Spleen (tissue), 11 donors: Measurements from ENCODE around the gene KDM8. TPM values are rescaled to one million over a fixed set of nuclear protein-coding genes. Genes with fewer than 3 reads are reported as not detected.

Experiments
- DNase-seq: peaks from one replicate; pipeline ENCODE4 v3.0.0-alpha.2; 2020
- H3K27ac ChIP-seq, 8 donors: fragments of 200-600 bp; sonication (generic) in 7 of 8; 1 replicate in 4 of 8; 2 replicates in 4 of 8; pipeline versions ENCODE4 v1.5.0 to v1.8.0; 2016 to 2021; ENCODE audit warnings: inconsistent platforms in 4 of 8, mild to moderate bottlenecking in 4 of 8, moderate library complexity in 1 of 8
- H3K27me3 ChIP-seq, 7 donors: fragments of 200-600 bp; sonication (generic) in 6 of 7; replicated peaks in 1 of 7; 1 replicate in 4 of 7; 2 replicates in 3 of 7; pipeline versions ENCODE4 v1.5.0 to v1.8.0; 2016 to 2021; ENCODE audit warnings: inconsistent platforms in 3 of 7, mild to moderate bottlenecking in 1 of 7
- H3K36me3 ChIP-seq, 6 donors: fragments of 200-600 bp; sonication (generic) in 5 of 6; 1 replicate in 4 of 6; 2 replicates in 2 of 6; pipeline versions ENCODE4 v1.5.0 to v1.8.0; 2016 to 2021; ENCODE audit warnings: inconsistent platforms in 2 of 6
- H3K4me1 ChIP-seq, 6 donors: fragments of 200-600 bp; sonication (generic) in 5 of 6; 1 replicate in 3 of 6; 2 replicates in 3 of 6; pipeline versions ENCODE4 v1.5.0 to v1.8.0; 2016 to 2021; ENCODE audit warnings: inconsistent platforms in 3 of 6
- H3K4me3 ChIP-seq, 8 donors: fragments of 200-600 bp; sonication (generic) in 7 of 8; 1 replicate in 4 of 8; 2 replicates in 4 of 8; pipeline versions ENCODE4 v1.5.0 to v1.8.0; 2016 to 2021; ENCODE audit warnings: inconsistent platforms in 4 of 8, mild to moderate bottlenecking in 4 of 8, moderate library complexity in 2 of 8
- H3K9me3 ChIP-seq, 8 donors: fragments of 200-600 bp; sonication (generic) in 7 of 8; 1 replicate in 4 of 8; 2 replicates in 4 of 8; pipeline versions ENCODE4 v1.5.0 to v1.8.0; 2016 to 2021; ENCODE audit warnings: inconsistent platforms in 4 of 8
- POLR2A ChIP-seq, 3 donors: fragments of 450-650 bp; IDR thresholded peaks; one replicate each; pipeline ENCODE4 v1.5.1; 2017; ENCODE audit warnings: antibody characterized with exemption in 3 of 3, mild to moderate bottlenecking in 1 of 3
- POLR2AphosphoS5 ChIP-seq, 3 donors: sonication (generic); formaldehyde crosslinking; IDR thresholded peaks; one replicate each; pipeline ENCODE4 v1.5.1; 2017; ENCODE audit warnings: antibody characterized with exemption in 3 of 3
- WGBS, 5 donors: extraction: QIAGEN DNeasy Blood & Tissue Kit in 3 of 5; methylation state at CpG; one replicate each; pipeline versions ENCODE4 v1.1.5 to v1.1.7; 2013 to 2018; 5-methylcytosine and 5-hydroxymethylcytosine counted together
- intact Hi-C: fragments of 100-400 bp; cut with DNase I; formaldehyde crosslinking; loops from one replicate; pipeline ENCODE4 v1.15.0; 2023; ENCODE audit warnings: low total_unique reads
- polyA plus RNA-seq, 3 donors: library from polyadenylated mRNA; stranded (reverse); fragments of 200-250 nt; gene quantifications; one replicate each; pipeline ENCODE4 v1.2.1, GENCODE V29; 2013
- total RNA-seq, 7 donors: library from RNA; depleted of rRNA in 3 of 7; stranded (reverse); fragments of >200 nt in 3 of 7; fragmentation: NEBNext Ultra II Directional in 4 of 7; extraction: Animal tissue kit (Norgen Biotek cat#: 25700) in 4 of 7; gene quantifications; one replicate each; pipeline versions ENCODE4 v1.1.0 to v1.2.1, GENCODE V29; 2016 to 2021
- TF ChIP-seq, protein P1 (sequence below), 11 experiments: fragments of 200-600 bp in 7 of 11; fragments of 450-650 bp in 4 of 11; sonication (generic) in 4 of 11; IDR thresholded peaks in 8 of 11; conservative IDR thresholded peaks in 3 of 11; 1 replicate in 7 of 11; 2 replicates in 4 of 11; pipeline versions ENCODE4 v1.4.0 to v1.8.0; 2016 to 2021; ENCODE audit warnings: antibody characterized with exemption in 11 of 11, inconsistent platforms in 4 of 11, mild to moderate bottlenecking in 1 of 11
- donor health status: healthy with polysubstance abuse.
- donor health status: DM: no; HTN: no; CAD: no; lungs with moderate emphysema.
- donor health status: DM: no; HTN: no; CAD: no.
- donor health status: Bipolar disorder and iron deficiency.
- donor health status: healthy.
- donor health status: DM: no; HTN: no; CAD: no.
- donor health status: DM: yes; HTN: yes; CAD: no.

The KDM8 gene
- total and polyA plus RNA-seq, 10 donors = 5.2 to 14.7 (median 9.6) TPM

DNA sequence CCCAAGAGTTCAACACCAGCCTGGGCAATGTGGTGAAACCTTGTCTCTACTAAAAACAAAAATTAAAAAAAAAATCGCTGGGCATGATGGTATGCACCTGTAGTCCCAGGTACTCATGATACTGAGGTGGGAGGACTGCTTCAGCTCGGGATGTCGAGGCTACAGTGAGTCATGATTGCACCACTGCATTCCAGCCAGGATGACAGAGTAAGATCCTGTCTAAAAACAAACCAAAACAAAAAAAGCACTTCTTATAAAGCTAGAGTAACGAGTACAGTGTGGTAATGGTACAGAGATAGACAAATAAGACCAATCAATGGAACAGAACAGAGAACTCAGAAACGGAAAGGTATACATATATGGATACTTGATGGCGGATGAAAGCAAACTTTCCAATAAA lies 60.8 kb downstream of the KDM8 start:
- TF ChIP-seq, protein P1, sequence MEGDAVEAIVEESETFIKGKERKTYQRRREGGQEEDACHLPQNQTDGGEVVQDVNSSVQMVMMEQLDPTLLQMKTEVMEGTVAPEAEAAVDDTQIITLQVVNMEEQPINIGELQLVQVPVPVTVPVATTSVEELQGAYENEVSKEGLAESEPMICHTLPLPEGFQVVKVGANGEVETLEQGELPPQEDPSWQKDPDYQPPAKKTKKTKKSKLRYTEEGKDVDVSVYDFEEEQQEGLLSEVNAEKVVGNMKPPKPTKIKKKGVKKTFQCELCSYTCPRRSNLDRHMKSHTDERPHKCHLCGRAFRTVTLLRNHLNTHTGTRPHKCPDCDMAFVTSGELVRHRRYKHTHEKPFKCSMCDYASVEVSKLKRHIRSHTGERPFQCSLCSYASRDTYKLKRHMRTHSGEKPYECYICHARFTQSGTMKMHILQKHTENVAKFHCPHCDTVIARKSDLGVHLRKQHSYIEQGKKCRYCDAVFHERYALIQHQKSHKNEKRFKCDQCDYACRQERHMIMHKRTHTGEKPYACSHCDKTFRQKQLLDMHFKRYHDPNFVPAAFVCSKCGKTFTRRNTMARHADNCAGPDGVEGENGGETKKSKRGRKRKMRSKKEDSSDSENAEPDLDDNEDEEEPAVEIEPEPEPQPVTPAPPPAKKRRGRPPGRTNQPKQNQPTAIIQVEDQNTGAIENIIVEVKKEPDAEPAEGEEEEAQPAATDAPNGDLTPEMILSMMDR (IDR thresholded peaks at IDR 0.05 in 8 of 11, conservative IDR thresholded peaks at IDR 0.05 in 3 of 11) = no peak
- no peak for TF ChIP-seq POLR2AphosphoS5 (IDR thresholded peaks at IDR 0.05)
- no peak for TF ChIP-seq POLR2A (IDR thresholded peaks at IDR 0.05)
- H3K36me3 ChIP-seq = peaks cover 0 to 4% (median 0%) of the 10 kb centered on the region in 6 donors
- H3K27me3 ChIP-seq = no peaks in the 10 kb centered on the region
- no peak overlapping the region for H3K27ac ChIP-seq
- no peak overlapping the region for H3K4me3 ChIP-seq
- 71 to 92% (median 81%) methylated on average over 6 of the region's 6 CpGs for WGBS, 5 donors
- no peak for DNase-seq
- intact Hi-C loops = loop anchor here (10.0 kb wide), 1 partner anchor 51 kb away; the partner anchor contains the start of gene IL4R
- H3K9me3 ChIP-seq = no peaks in the 10 kb centered on the region
- H3K4me1 ChIP-seq = peaks cover 8 to 68% (median 28%) of the 10 kb centered on the region in 6 donors

DNA sequence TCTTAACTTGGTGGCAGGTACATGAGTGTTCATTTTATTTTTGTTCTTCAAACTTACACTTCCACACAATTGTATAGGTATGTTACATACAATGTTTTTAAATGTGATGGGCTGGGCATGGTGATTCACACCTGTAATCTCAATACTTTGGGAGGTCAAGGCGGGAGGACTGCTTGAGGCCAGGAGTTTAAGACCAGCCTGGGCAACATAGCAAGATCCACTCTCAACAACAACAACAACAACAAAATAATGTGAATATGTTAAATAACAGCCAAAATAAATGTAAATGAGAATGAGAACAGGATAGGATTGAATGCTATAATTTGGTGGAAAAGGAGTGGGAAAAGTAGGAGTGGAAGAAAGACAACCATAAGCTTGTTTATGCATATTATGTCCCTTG lies 62.7 kb downstream of the KDM8 start:
- DNase-seq = no peak
- intact Hi-C loops = loop anchor here (10.0 kb wide), 1 partner anchor 49 kb away; the partner anchor contains the start of gene IL4R
- TF ChIP-seq POLR2A (IDR thresholded peaks at IDR 0.05) = no peak
- TF ChIP-seq, protein P1 (IDR thresholded peaks at IDR 0.05 in 8 of 11, conservative IDR thresholded peaks at IDR 0.05 in 3 of 11) = no peak
- TF ChIP-seq POLR2AphosphoS5 (IDR thresholded peaks at IDR 0.05) = no peak
- no peaks in the 10 kb centered on the region for H3K9me3 ChIP-seq
- 94 to 100% (median 100%) methylated on average over 1 of the region's 1 CpG for WGBS, 5 donors
- H3K27me3 ChIP-seq = no peaks in the 10 kb centered on the region
- H3K36me3 ChIP-seq = peaks cover 0 to 4% (median 0%) of the 10 kb centered on the region in 6 donors
- no peak overlapping the region for H3K27ac ChIP-seq
- H3K4me1 ChIP-seq = peaks cover 11 to 79% (median 34%) of the 10 kb centered on the region in 6 donors
- H3K4me3 ChIP-seq = no peak overlapping the region

DNA sequence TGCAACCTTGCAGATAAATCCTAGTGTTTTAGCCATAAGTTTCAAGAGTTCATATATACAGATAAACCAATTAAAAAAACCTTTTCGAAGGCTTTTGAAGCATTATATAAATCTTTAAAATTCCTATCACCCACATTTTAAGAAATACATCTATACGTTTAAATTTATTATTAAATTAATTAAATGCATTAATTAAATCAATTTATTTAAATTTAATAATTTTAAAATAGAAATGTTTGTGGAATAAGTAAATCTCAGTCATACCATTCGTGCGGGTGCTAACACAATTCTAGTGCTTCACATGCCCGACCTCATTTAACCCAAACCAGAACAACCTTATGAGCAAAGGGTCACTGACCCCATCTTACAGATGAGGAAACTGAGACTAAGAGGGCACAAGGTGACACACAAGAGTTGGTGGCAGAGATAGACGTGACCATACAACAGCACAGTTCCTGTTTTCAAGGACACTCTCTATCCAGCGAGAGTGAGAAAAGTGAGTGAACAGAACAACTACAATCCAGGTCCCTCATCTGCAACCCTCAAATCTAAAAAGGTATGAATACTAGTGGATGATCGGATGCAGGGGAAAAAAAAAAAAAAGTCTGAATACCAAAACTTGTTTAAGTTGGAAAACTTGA lies 63.8 kb downstream of the KDM8 start:
- 67 to 74% (median 73%) methylated on average over 8 of the region's 8 CpGs for WGBS, 5 donors
- TF ChIP-seq, protein P1 (IDR thresholded peaks at IDR 0.05 in 8 of 11, conservative IDR thresholded peaks at IDR 0.05 in 3 of 11) = no peak
- TF ChIP-seq POLR2AphosphoS5 (IDR thresholded peaks at IDR 0.05) = no peak
- no peak for TF ChIP-seq POLR2A (IDR thresholded peaks at IDR 0.05)
- intact Hi-C loops = loop anchor here (10.0 kb wide), 1 partner anchor 48 kb away; the partner anchor contains the start of gene IL4R
- Histone ChIP-seq H3K27me3 (no peaks in the 10 kb centered on the region), H3K9me3 (no peaks in the 10 kb centered on the region), H3K27ac (no peak overlapping the region), H3K36me3 (peaks cover 0 to 4% (median 0%) of the 10 kb centered on the region in 6 donors), H3K4me3 (peak overlapping the region in 1 of 8 donors; percentile 89), H3K4me1 (peaks cover 11 to 82% (median 36%) of the 10 kb centered on the region in 6 donors)
- DNase-seq = no peak
